ENCODE data around the gene SCYGR1.

- no peak for TF ChIP-seq YY1 (IDR thresholded peaks at IDR 0.05; ENCODE audit: low read depth)
- no peak for TF ChIP-seq TAF1 (IDR thresholded peaks at IDR 0.05; ENCODE audit: low read depth)
- TF ChIP-seq RAD21 (IDR thresholded peaks at IDR 0.05; ENCODE audit: low read depth): no peak
- TF ChIP-seq ZBTB7A (IDR thresholded peaks at IDR 0.05; ENCODE audit: low read depth): no peak
- no peak for TF ChIP-seq MAX (IDR thresholded peaks at IDR 0.05)
- TF ChIP-seq EP300 (IDR thresholded peaks at IDR 0.05; ENCODE audit: borderline replicate concordance): no peak
- TF ChIP-seq CREB1 (IDR thresholded peaks at IDR 0.05; ENCODE audit: low read depth): no peak
- TF ChIP-seq TEAD4 (IDR thresholded peaks at IDR 0.05): no peak
- TF ChIP-seq EGR1 (IDR thresholded peaks at IDR 0.05): no peak
Measured at GRCh38 chr2:227411320-227411989, 23.7 kb upstream of the SCYGR1 start.

Measured in Ishikawa (cell line).